Activated CD8-positive, alpha-beta T cell treated with anti-CD3 and anti-CD28 coated beads, Interleukin-2, amount 10 ng/mL, durations not matched to agents 7 days and 5 days (primary cell): ENCODE measurements around the gene CSF3. TPM values are rescaled to one million over a fixed set of nuclear protein-coding genes. Genes with fewer than 3 reads are reported as not detected.
A peak's percentile ranks its signal among the peaks of the same experiment; 100 is the strongest.

Experiments used
- ATAC-seq: fragments of 150-1000 bp; cut with Tn5 transposase; one replicate; pipeline ENCODE4 v1.10.0; 2021; ENCODE audit warnings: moderate library complexity
- CTCF ChIA-PET: fragments of 350-600 bp; sonication (Branson Sonifier 250); formaldehyde crosslinking; loops from one replicate; lab custom pipeline; 2021; ENCODE audit warnings: antibody characterized with exemption; lab: Charles Lee
- POLR2A ChIA-PET: fragments of 350-600 bp; sonication (Branson Sonifier 250); formaldehyde crosslinking; loops from one replicate; lab custom pipeline; 2021; ENCODE audit warnings: antibody characterized with exemption; lab: Charles Lee
- DNase-seq: peaks from one replicate; pipeline ENCODE4 v3.0.0-alpha.2; 2020
- H3K27ac Mint-ChIP-seq: one replicate; pipeline ENCODE4 v1.8.0; 2021; ENCODE audit warnings: mild to moderate bottlenecking, mixed read lengths
- H3K27me3 Mint-ChIP-seq: one replicate; pipeline ENCODE4 v1.8.0; 2021; ENCODE audit warnings: low read depth, mixed read lengths
- H3K36me3 Mint-ChIP-seq: one replicate; pipeline ENCODE4 v1.8.0; 2021; ENCODE audit warnings: low read depth, mixed read lengths
- H3K4me1 Mint-ChIP-seq: one replicate; pipeline ENCODE4 v1.8.0; 2021; ENCODE audit warnings: low read depth, mixed read lengths
- H3K4me3 Mint-ChIP-seq: one replicate; pipeline ENCODE4 v1.8.0; 2021; ENCODE audit warnings: mild to moderate bottlenecking, mixed read lengths
- H3K9me3 Mint-ChIP-seq: one replicate; pipeline ENCODE4 v1.8.0; 2022; ENCODE audit warnings: mixed read lengths; ENCODE audit not compliant: insufficient read depth
- total RNA-seq, 2 experiments: library from RNA; stranded (reverse); gene quantifications; one replicate each; pipeline ENCODE4 v1.2.3, GENCODE V29; 2021

CSF3 gene
- total RNA-seq, 2 experiments from 2014 or later: not detected

GRCh38 chr17:40025991-40026815 is 11.0 kb downstream of the CSF3 start:
- H3K9me3 Mint-ChIP-seq: no peaks in the 10 kb centered on the region
- H3K27me3 Mint-ChIP-seq: no peaks in the 10 kb centered on the region
- H3K27ac Mint-ChIP-seq: peak overlapping the region; percentile 72
- ATAC-seq (peak; percentile 59), DNase-seq (peak; percentile 68)
- ChIA-PET CTCF (interaction anchor here (0.7 to 5.0 kb wide), 24 partner anchors 10 to 159 kb away, joined by 3 to 110 read pairs (median 4); partner anchors contain the start of genes CSF3, MED24, NR1D1 and PSMD3), POLR2A (interaction anchor here (1.0 to 1.7 kb wide), 4 partner anchors 11 to 87 kb away, joined by 3 to 6 read pairs (median 4); partner anchors contain the start of genes CSF3 and MED24)
- H3K36me3 Mint-ChIP-seq: peaks cover 49% of the 10 kb centered on the region
- H3K4me3 Mint-ChIP-seq: peak overlapping the region; percentile 21
- peaks cover 23% of the 10 kb centered on the region for H3K4me1 Mint-ChIP-seq

GRCh38 chr17:40026816-40027613 is 11.8 kb downstream of the CSF3 start:
- ATAC-seq (peak; percentile 91), DNase-seq (peak; percentile 85)
- H3K27me3 Mint-ChIP-seq: no peaks in the 10 kb centered on the region
- H3K4me3 Mint-ChIP-seq: no peak overlapping the region
- H3K9me3 Mint-ChIP-seq: no peaks in the 10 kb centered on the region
- H3K36me3 Mint-ChIP-seq: peaks cover 54% of the 10 kb centered on the region
- no peak overlapping the region for H3K27ac Mint-ChIP-seq
- ChIA-PET POLR2A (interaction anchor here (1.0 to 1.7 kb wide), 4 partner anchors 12 to 86 kb away, joined by 3 to 6 read pairs (median 4); partner anchors contain the start of genes CSF3 and MED24), CTCF (interaction anchor here (0.6 to 5.0 kb wide), 39 partner anchors 9 to 405 kb away, joined by 3 to 110 read pairs (median 4); partner anchors contain the start of genes CSF3, MED24, NR1D1 and PSMD3)
- peaks cover 23% of the 10 kb centered on the region for H3K4me1 Mint-ChIP-seq

- Mint-ChIP-seq H3K4me1 (peaks cover 23% of the 10 kb centered on the region), H3K27me3 (no peaks in the 10 kb centered on the region), H3K36me3 (peaks cover 55% of the 10 kb centered on the region), H3K9me3 (no peaks in the 10 kb centered on the region), H3K27ac (no peak overlapping the region), H3K4me3 (no peak overlapping the region)
- ChIA-PET CTCF (interaction anchor here (0.6 to 5.0 kb wide), 29 partner anchors 9 to 406 kb away, joined by 3 to 110 read pairs (median 5); partner anchors contain the start of genes CSF3, MED24 and NR1D1), POLR2A (interaction anchor here (1.1 to 1.7 kb wide), 3 partner anchors 12 to 86 kb away, joined by 3 to 6 read pairs (median 4); partner anchors contain the start of genes CSF3 and MED24)
- ATAC-seq (no peak), DNase-seq (no peak)
Observed at GRCh38 chr17:40027614-40028012, 12.4 kb downstream of the CSF3 start.

GRCh38 chr17:40028595-40028994 is 13.4 kb downstream of the CSF3 start:
- Mint-ChIP-seq H3K4me3 (no peak overlapping the region), H3K36me3 (peaks cover 63% of the 10 kb centered on the region), H3K27ac (no peak overlapping the region), H3K4me1 (peaks cover 23% of the 10 kb centered on the region), H3K9me3 (no peaks in the 10 kb centered on the region), H3K27me3 (no peaks in the 10 kb centered on the region)
- DNase-seq (no peak), ATAC-seq (no peak)
- POLR2A ChIA-PET: no interaction called here
- CTCF ChIA-PET: interaction anchor here (0.7 to 5.0 kb wide), 8 partner anchors 14 to 184 kb away, joined by 3 to 110 read pairs (median 4); partner anchors contain the start of gene CSF3

GRCh38 chr17:40031706-40032105 is 16.5 kb downstream of the CSF3 start:
- Mint-ChIP-seq H3K4me1 (peaks cover 5% of the 10 kb centered on the region), H3K27ac (no peak overlapping the region), H3K9me3 (no peaks in the 10 kb centered on the region), H3K27me3 (no peaks in the 10 kb centered on the region), H3K4me3 (no peak overlapping the region), H3K36me3 (peaks cover 50% of the 10 kb centered on the region)
- no peak for ATAC-seq
- no peak for DNase-seq
- ChIA-PET CTCF (interaction anchor here (1.0 kb wide), 1 partner anchor 22 kb away, joined by 3 read pairs; the partner anchor contains the start of gene MED24), POLR2A (no interaction called here)

- no peaks in the 10 kb centered on the region for H3K27me3 Mint-ChIP-seq
- ChIA-PET CTCF (interaction anchor here (0.5 kb wide), 1 partner anchor 830 kb away, joined by 3 read pairs; no protein-coding TSS in a partner anchor), POLR2A (no interaction called here)
- ATAC-seq: no peak
- H3K4me3 Mint-ChIP-seq: no peak overlapping the region
- peaks cover 46% of the 10 kb centered on the region for H3K36me3 Mint-ChIP-seq
- H3K4me1 Mint-ChIP-seq: no peaks in the 10 kb centered on the region
- H3K27ac Mint-ChIP-seq: no peak overlapping the region
- H3K9me3 Mint-ChIP-seq: no peaks in the 10 kb centered on the region
- DNase-seq: no peak
Observed at GRCh38 chr17:40032322-40033320, 17.4 kb downstream of the CSF3 start.

- no peaks in the 10 kb centered on the region for H3K4me1 Mint-ChIP-seq
- ChIA-PET CTCF (no interaction called here), POLR2A (no interaction called here)
- no peaks in the 10 kb centered on the region for H3K9me3 Mint-ChIP-seq
- peaks cover 45% of the 10 kb centered on the region for H3K36me3 Mint-ChIP-seq
- H3K4me3 Mint-ChIP-seq: no peak overlapping the region
- no peaks in the 10 kb centered on the region for H3K27me3 Mint-ChIP-seq
- DNase-seq: no peak
- ATAC-seq: no peak
- no peak overlapping the region for H3K27ac Mint-ChIP-seq
Observed at GRCh38 chr17:40033339-40033738, 18.1 kb downstream of the CSF3 start.

- Mint-ChIP-seq H3K4me1 (no peaks in the 10 kb centered on the region), H3K9me3 (no peaks in the 10 kb centered on the region), H3K36me3 (peaks cover 36% of the 10 kb centered on the region), H3K27ac (no peak overlapping the region), H3K4me3 (no peak overlapping the region), H3K27me3 (no peaks in the 10 kb centered on the region)
- DNase-seq: no peak
- no peak for ATAC-seq
- ChIA-PET POLR2A (no interaction called here), CTCF (interaction anchor here (2.5 to 3.0 kb wide), 2 partner anchors 8 to 21 kb away, joined by 7 to 18 read pairs; no protein-coding TSS in a partner anchor)
Observed at GRCh38 chr17:40034426-40035161, 19.4 kb downstream of the CSF3 start.

GRCh38 chr17:40035162-40035559 is 19.9 kb downstream of the CSF3 start:
- ATAC-seq (no peak), DNase-seq (no peak)
- CTCF ChIA-PET: interaction anchor here (1.2 to 3.0 kb wide), 4 partner anchors 8 to 78 kb away, joined by 3 to 18 read pairs (median 5); no protein-coding TSS in a partner anchor
- POLR2A ChIA-PET: no interaction called here
- peaks cover 33% of the 10 kb centered on the region for H3K36me3 Mint-ChIP-seq
- H3K4me1 Mint-ChIP-seq: no peaks in the 10 kb centered on the region
- no peak overlapping the region for H3K27ac Mint-ChIP-seq
- no peaks in the 10 kb centered on the region for H3K27me3 Mint-ChIP-seq
- no peaks in the 10 kb centered on the region for H3K9me3 Mint-ChIP-seq
- no peak overlapping the region for H3K4me3 Mint-ChIP-seq
